ENCODE measurements around the gene SPTB. TPM values are rescaled to one million over a fixed set of nuclear protein-coding genes. Genes with fewer than 3 reads are reported as not detected.

SPTB gene
- total RNA-seq, 2 donors from 2014 or later, result 5.6 to 9.9 TPM

- no peaks in the 10 kb centered on the region for H3K27me3 ChIP-seq (replicated peaks; ENCODE audit: insufficient read depth)
- peak overlapping the region; percentile 36 for H3K4me3 ChIP-seq
- DNase-seq (ENCODE audit: low spot score) (no peak), ATAC-seq (ENCODE audit: insufficient number of reproducible peaks, low FRiP score, low read depth) (no peak)
- peaks cover 60 to 81% of the 10 kb centered on the region in 2 donors for H3K4me1 ChIP-seq (ENCODE audit: control insufficient read depth in 1 of 2, low read depth in 2 of 2)
- no peaks in the 10 kb centered on the region for H3K36me3 ChIP-seq
- no peaks in the 10 kb centered on the region for H3K9me3 ChIP-seq
- TF ChIP-seq CTCF (IDR thresholded peaks at IDR 0.05), result no peak
- peak overlapping the region; percentile 90 to 91 for H3K27ac ChIP-seq
These were observed 168.7 kb downstream of the SPTB start for GRCh38 chr14:64711039-64711438.

DNA sequence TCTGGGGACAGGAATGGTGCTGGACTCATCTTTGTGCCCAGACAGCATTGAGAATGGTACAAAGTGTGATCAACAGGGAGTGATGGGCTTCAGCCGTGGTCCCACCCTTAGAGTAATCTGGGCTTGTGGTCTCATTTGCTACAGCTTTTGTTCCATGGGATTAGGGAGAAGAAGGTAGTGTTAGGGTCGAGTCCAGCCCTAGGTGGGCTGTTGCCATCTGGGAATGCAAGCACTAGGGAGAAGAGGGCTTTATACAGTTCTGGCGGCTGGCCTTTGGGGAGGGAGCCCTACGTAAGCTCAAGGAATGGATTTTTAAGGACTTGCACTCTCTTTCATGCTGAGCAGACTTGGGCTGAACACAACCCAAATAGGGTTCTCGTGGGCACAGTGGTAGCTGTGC is 170.6 kb downstream of the SPTB start:
- Histone ChIP-seq H3K4me1 (ENCODE audit: control insufficient read depth in 1 of 2, low read depth in 2 of 2) (peaks cover 57 to 71% of the 10 kb centered on the region in 2 donors), H3K4me3 (peak overlapping the region; percentile 87), H3K27me3 (replicated peaks; ENCODE audit: insufficient read depth) (no peaks in the 10 kb centered on the region), H3K36me3 (no peaks in the 10 kb centered on the region), H3K27ac (peak overlapping the region; percentile 90 to 91), H3K9me3 (no peaks in the 10 kb centered on the region)
- no peak for TF ChIP-seq CTCF (IDR thresholded peaks at IDR 0.05)
- no peak for DNase-seq (ENCODE audit: low spot score)
- ATAC-seq (ENCODE audit: insufficient number of reproducible peaks, low FRiP score, low read depth), result no peak

DNA sequence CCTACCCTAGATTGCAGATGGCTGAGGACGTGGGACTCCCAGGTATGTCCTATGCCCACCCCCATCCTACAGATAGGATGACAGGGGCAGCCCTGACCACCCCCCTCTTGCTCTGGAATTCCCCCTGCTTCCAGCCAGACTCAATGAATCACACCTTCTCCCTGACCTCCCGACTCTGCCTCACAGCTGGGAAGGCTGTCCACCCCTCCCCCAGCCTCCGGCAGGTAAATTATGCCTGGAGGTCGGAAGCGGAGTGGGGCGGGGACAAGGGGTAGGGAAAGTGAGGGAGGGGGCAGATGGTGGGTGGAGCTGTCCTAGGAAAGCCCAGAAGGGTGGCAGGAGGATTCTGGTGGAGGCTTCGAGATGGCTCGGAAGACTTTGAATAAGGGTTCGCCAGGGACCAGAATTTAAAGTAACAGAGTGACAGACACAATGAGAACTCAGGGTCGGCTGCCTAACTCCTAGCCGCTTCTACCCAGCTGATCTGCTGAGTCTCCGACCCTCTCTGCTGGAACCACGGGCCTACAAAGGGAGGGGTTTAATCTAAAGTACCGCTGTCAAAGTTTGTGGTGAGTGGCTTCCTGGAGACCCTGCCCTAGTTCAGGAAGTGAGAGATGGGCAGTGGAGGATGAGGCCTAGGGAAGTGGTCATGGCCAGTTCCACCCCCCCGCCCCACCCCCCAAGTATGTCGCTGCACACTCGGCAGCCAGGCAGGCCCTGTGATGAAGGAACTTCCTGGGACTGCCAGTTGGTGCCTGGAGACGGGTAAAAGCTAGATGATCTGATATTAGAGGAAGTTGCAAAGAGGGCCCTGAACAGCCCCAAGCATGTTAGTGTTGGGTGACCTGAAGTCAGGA is 171.3 kb downstream of the SPTB start:
- ATAC-seq (ENCODE audit: insufficient number of reproducible peaks, low FRiP score, low read depth) (peak; percentile 31), DNase-seq (ENCODE audit: low spot score) (no peak)
- peak overlapping the region; percentile 90 to 91 for H3K27ac ChIP-seq
- no peaks in the 10 kb centered on the region for H3K27me3 ChIP-seq (replicated peaks; ENCODE audit: insufficient read depth)
- no peaks in the 10 kb centered on the region for H3K36me3 ChIP-seq
- TF ChIP-seq CTCF (IDR thresholded peaks at IDR 0.05), result no peak
- H3K4me3 ChIP-seq, result peak overlapping the region; percentile 87
- H3K9me3 ChIP-seq, result no peaks in the 10 kb centered on the region
- H3K4me1 ChIP-seq (ENCODE audit: control insufficient read depth in 1 of 2, low read depth in 2 of 2), result peaks cover 60 to 76% of the 10 kb centered on the region in 2 donors

DNA sequence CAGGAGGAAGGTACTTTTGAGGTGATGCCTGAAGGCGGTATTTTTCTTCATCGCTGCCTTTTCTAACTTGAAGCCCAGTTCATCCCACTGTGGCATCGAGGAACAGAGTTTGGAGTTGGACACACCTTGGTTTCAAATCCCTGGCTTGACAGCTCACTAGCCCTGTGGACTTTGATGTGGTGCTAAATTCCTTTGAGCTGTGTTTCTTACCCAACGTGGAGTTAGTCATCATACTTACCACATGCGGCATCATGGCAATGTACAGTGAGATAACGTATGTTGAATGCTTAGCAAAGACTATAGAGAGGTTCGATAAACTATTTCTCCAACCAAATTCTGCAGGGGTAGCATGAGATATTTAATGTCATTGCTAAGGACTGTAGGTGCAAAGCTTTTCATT is 172.0 kb downstream of the SPTB start:
- Histone ChIP-seq H3K27ac (peak overlapping the region; percentile 90 to 91), H3K9me3 (no peaks in the 10 kb centered on the region), H3K36me3 (no peaks in the 10 kb centered on the region), H3K27me3 (replicated peaks; ENCODE audit: insufficient read depth) (no peaks in the 10 kb centered on the region), H3K4me3 (peak overlapping the region; percentile 87), H3K4me1 (ENCODE audit: control insufficient read depth in 1 of 2, low read depth in 2 of 2) (peaks cover 60 to 80% of the 10 kb centered on the region in 2 donors)
- ATAC-seq (ENCODE audit: insufficient number of reproducible peaks, low FRiP score, low read depth) (no peak), DNase-seq (ENCODE audit: low spot score) (no peak)
- no peak for TF ChIP-seq CTCF (IDR thresholded peaks at IDR 0.05)

- ATAC-seq (ENCODE audit: insufficient number of reproducible peaks, low FRiP score, low read depth) (no peak), DNase-seq (ENCODE audit: low spot score) (no peak)
- Histone ChIP-seq H3K27me3 (replicated peaks; ENCODE audit: insufficient read depth) (no peaks in the 10 kb centered on the region), H3K4me3 (peak overlapping the region; percentile 87), H3K27ac (peak overlapping the region; percentile 90 to 91), H3K4me1 (ENCODE audit: control insufficient read depth in 1 of 2, low read depth in 2 of 2) (peaks cover 60 to 74% of the 10 kb centered on the region in 2 donors), H3K9me3 (no peaks in the 10 kb centered on the region), H3K36me3 (no peaks in the 10 kb centered on the region)
- no peak for TF ChIP-seq CTCF (IDR thresholded peaks at IDR 0.05)
These were observed 173.0 kb downstream of the SPTB start for GRCh38 chr14:64706593-64707193.

Data from thoracic aorta (tissue), 2 donors.